IPS DF 4.7 (cell line): ENCODE measurements around the gene MTURN.

Experiments used
- DNase-seq: peaks from one replicate; pipeline ENCODE4 v3.0.0-alpha.2; 2013; ENCODE audit warnings: low spot score; ENCODE audit errors: extremely low read depth

Gene MTURN

GRCh38 chr7:30206942-30207341 is 72.2 kb downstream of the MTURN start:
- no peak for DNase-seq

GRCh38 chr7:30207376-30207775 is 72.6 kb downstream of the MTURN start:
- DNase-seq, result no peak

GRCh38 chr7:30209951-30210350 is 75.2 kb downstream of the MTURN start:
- no peak for DNase-seq
